CD8-positive, alpha-beta memory T cell (primary cell): ENCODE results near the gene KPNB1. TPM values are rescaled to one million over a fixed set of nuclear protein-coding genes. Genes with fewer than 3 reads are reported as not detected.

Experiments
- CTCF ChIA-PET: fragments of 350-600 bp; sonication (Branson Sonifier 250); formaldehyde crosslinking; loops from one replicate; lab custom pipeline; 2021; ENCODE audit warnings: antibody characterized with exemption; lab: Charles Lee
- POLR2A ChIA-PET: fragments of 350-600 bp; sonication (Branson Sonifier 250); formaldehyde crosslinking; loops from one replicate; lab custom pipeline; 2021; ENCODE audit warnings: antibody characterized with exemption; lab: Charles Lee
- DNase-seq, 5 donors: peaks; one replicate each; pipeline versions ENCODE4 v3.0.0 to v3.0.0-alpha.2; 2020 to 2022; ENCODE audit warnings: mixed read lengths in 1 of 5
- H3K27ac ChIP-seq: one replicate; pipeline ENCODE4 v1.7.0; 2013; ENCODE audit warnings: low read depth, mild to moderate bottlenecking, low read length, moderate library complexity
- H3K27me3 ChIP-seq: 2 replicates; pipeline ENCODE4 v1.7.0; 2013; ENCODE audit warnings: low read length, mild to moderate bottlenecking; ENCODE audit not compliant: insufficient read depth, poor library complexity, severe bottlenecking
- H3K36me3 ChIP-seq: 2 replicates; pipeline ENCODE4 v1.7.0; 2013; ENCODE audit warnings: mild to moderate bottlenecking, low read length, moderate library complexity; ENCODE audit not compliant: insufficient read depth
- H3K4me1 ChIP-seq: 2 replicates; pipeline ENCODE4 v1.7.0; 2013; ENCODE audit warnings: mild to moderate bottlenecking, low read length, moderate library complexity; ENCODE audit not compliant: insufficient read depth
- H3K4me3 ChIP-seq: 2 replicates; pipeline ENCODE4 v1.7.0; 2013; ENCODE audit warnings: mild to moderate bottlenecking, low read length
- H3K9me3 ChIP-seq: 2 replicates; pipeline ENCODE4 v1.7.0; 2013; ENCODE audit warnings: mild to moderate bottlenecking, low read length
- H3K27ac Mint-ChIP-seq, 8 donors: one replicate each; pipeline ENCODE4 v1.8.0; 2020 to 2021; ENCODE audit warnings: mixed read lengths in 8 of 8, mild to moderate bottlenecking in 6 of 8, inconsistent platforms in 3 of 8, moderate library complexity in 3 of 8
- H3K27me3 Mint-ChIP-seq, 2 donors: one replicate each; pipeline ENCODE4 v1.8.0; 2020 to 2021; ENCODE audit warnings: mixed read lengths in 2 of 2, mild to moderate bottlenecking in 1 of 2, moderate library complexity in 1 of 2
- H3K36me3 Mint-ChIP-seq, 3 donors: one replicate each; pipeline ENCODE4 v1.8.0; 2020 to 2021; ENCODE audit warnings: mixed read lengths in 3 of 3, inconsistent platforms in 1 of 3, mild to moderate bottlenecking in 1 of 3
- H3K4me1 Mint-ChIP-seq, 3 donors: one replicate each; pipeline ENCODE4 v1.8.0; 2020 to 2021; ENCODE audit warnings: mixed read lengths in 3 of 3, inconsistent platforms in 1 of 3, mild to moderate bottlenecking in 1 of 3
- H3K4me3 Mint-ChIP-seq, 7 donors: one replicate each; pipeline ENCODE4 v1.8.0; 2020 to 2021; ENCODE audit warnings: mixed read lengths in 7 of 7, mild to moderate bottlenecking in 6 of 7, moderate library complexity in 4 of 7, inconsistent platforms in 2 of 7
- H3K9me3 Mint-ChIP-seq, 5 donors: one replicate each; pipeline ENCODE4 v1.8.0; 2020 to 2022; ENCODE audit warnings: mixed read lengths in 5 of 5, mild to moderate bottlenecking in 3 of 5, moderate library complexity in 2 of 5, inconsistent platforms in 1 of 5
- polyA plus RNA-seq: library from polyadenylated mRNA; unstranded; fragments of 300-500 nt; fragmentation: Illumina TruSeq; gene quantifications from one replicate; pipeline ENCODE4 v1.2.3, GENCODE V29; 2021
- total RNA-seq, 2 experiments: library from RNA; stranded (reverse); gene quantifications; one replicate each; pipeline ENCODE4 v1.2.3, GENCODE V29; 2021

The KPNB1 gene
- total and polyA plus RNA-seq, 3 experiments from 2014 or later: 35.9 to 915 (median 907) TPM

DNA sequence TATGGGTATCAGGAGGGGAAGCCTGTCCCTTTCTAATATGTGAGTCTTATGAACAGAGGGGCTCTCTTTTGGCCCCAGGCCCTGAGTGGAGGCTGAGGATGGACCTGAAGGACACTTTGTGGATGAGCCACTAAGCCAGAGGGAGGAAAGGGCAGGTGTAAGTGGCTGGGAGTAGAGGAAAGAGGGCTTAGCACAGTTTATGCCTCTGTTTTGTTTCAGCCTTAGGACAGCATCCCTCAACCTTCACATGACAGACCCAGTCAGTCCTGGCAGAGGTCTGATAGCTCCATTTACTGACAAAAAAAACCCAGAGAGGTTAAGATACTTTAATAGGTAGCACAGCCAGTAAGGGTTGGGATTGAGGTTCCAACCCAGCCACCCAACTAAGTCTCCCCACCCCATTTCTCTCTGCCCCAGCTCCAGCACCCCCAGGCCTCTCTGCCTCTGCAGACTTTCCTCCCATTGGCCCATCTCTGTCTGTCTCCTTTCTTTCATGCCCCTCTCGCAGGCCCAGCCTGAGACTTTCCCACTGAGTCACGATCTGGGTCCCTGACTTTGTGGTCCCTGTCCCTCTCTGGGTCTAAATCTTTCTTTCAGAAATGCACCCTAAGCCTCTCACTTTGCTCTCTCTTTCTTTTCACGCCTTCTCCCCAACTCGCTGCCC is 78.6 kb downstream of the KPNB1 start:
- Histone ChIP-seq H3K27me3 (no peaks in the 10 kb centered on the region), H3K9me3 (no peaks in the 10 kb centered on the region), H3K27ac (no peak overlapping the region), H3K4me1 (peaks cover 56% of the 10 kb centered on the region), H3K36me3 (no peaks in the 10 kb centered on the region), H3K4me3 (no peak overlapping the region)
- H3K27ac Mint-ChIP-seq: peak overlapping the region in 7 of 8 donors; percentile 44 to 86 (median 79)
- H3K9me3 Mint-ChIP-seq: no peaks in the 10 kb centered on the region
- peaks cover 62 to 68% (median 67%) of the 10 kb centered on the region in 3 donors for H3K4me1 Mint-ChIP-seq
- H3K36me3 Mint-ChIP-seq: no peaks in the 10 kb centered on the region
- H3K27me3 Mint-ChIP-seq: peaks cover 3 to 4% of the 10 kb centered on the region in 2 donors
- H3K4me3 Mint-ChIP-seq: peak overlapping the region in 4 of 7 donors; percentile 12 to 80 (median 28)
- CTCF ChIA-PET: interaction anchor here (1.4 to 1.7 kb wide), 2 partner anchors 10 to 28 kb away, joined by 3 to 6 read pairs; no protein-coding TSS in a partner anchor
- POLR2A ChIA-PET: no interaction called here
- DNase-seq: no peak

DNA sequence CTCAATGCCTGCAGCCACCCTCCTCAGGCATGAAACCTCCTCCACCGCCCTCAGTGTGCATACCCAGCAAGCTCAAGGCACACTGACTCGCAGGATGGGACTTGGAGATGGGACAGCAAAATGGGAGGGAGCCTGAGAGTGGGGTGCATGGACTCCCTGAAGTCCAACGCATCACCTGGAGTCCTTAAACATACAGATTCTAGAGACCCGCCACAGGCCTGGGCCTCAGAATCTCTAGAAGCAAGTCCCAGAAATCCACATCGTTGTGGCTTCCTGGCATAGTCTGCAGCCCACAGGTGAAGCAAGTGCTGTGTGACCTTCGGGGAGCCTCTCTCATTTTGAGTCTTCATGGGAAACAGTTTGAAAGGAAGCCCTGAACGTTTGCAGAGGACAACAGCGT is 79.8 kb downstream of the KPNB1 start:
- peaks cover 61 to 69% (median 67%) of the 10 kb centered on the region in 3 donors for H3K4me1 Mint-ChIP-seq
- H3K4me3 ChIP-seq: no peak overlapping the region
- no peak for DNase-seq
- H3K36me3 ChIP-seq: no peaks in the 10 kb centered on the region
- H3K9me3 ChIP-seq: no peaks in the 10 kb centered on the region
- ChIA-PET POLR2A (no interaction called here), CTCF (interaction anchor here (1.7 to 4.7 kb wide), 3 partner anchors 11 to 30 kb away, joined by 5 to 67 read pairs (median 6); no protein-coding TSS in a partner anchor)
- H3K27ac Mint-ChIP-seq: peak overlapping the region in 7 of 8 donors; percentile 44 to 98 (median 86)
- peak overlapping the region in 6 of 7 donors; percentile 12 to 72 (median 51) for H3K4me3 Mint-ChIP-seq
- peaks cover 0 to 2% (median 0%) of the 10 kb centered on the region in 5 donors for H3K9me3 Mint-ChIP-seq
- no peak overlapping the region for H3K27ac ChIP-seq
- peaks cover 3 to 4% of the 10 kb centered on the region in 2 donors for H3K27me3 Mint-ChIP-seq
- no peaks in the 10 kb centered on the region for H3K27me3 ChIP-seq
- H3K36me3 Mint-ChIP-seq: peaks cover 0 to 7% (median 5%) of the 10 kb centered on the region in 3 donors
- H3K4me1 ChIP-seq: peaks cover 56% of the 10 kb centered on the region

DNA sequence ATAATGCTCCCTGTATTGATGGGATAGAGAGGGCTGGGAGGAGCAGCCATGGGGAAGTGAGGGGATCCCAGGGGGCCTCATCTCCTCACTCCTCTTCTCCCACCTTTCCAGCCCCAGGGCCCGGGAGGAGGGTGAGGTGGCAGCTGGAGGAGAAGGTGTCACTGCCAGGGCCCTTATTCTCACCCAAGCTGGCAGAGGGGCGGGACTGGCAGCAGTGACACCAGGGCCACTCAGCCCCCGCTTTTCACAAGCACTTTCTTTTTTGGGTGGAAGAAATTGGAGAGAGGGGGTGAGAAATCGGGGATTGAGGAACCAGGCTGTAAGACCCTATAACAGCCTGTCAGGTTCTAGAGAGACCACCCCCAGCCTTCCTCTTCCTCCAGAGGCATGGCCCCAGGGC is 81.0 kb downstream of the KPNB1 start:
- H3K4me3 Mint-ChIP-seq: peak overlapping the region in 5 of 7 donors; percentile 16 to 88 (median 54)
- no peaks in the 10 kb centered on the region for H3K9me3 ChIP-seq
- H3K36me3 Mint-ChIP-seq: peaks cover 0 to 14% (median 5%) of the 10 kb centered on the region in 3 donors
- H3K4me1 Mint-ChIP-seq: peaks cover 53 to 72% (median 69%) of the 10 kb centered on the region in 3 donors
- H3K9me3 Mint-ChIP-seq: peaks cover 0 to 2% (median 0%) of the 10 kb centered on the region in 5 donors
- CTCF ChIA-PET: interaction anchor here (1.8 to 4.7 kb wide), 4 partner anchors 9 to 31 kb away, joined by 5 to 67 read pairs (median 18); no protein-coding TSS in a partner anchor
- no peak for DNase-seq
- peaks cover 3 to 4% of the 10 kb centered on the region in 2 donors for H3K27me3 Mint-ChIP-seq
- H3K4me3 ChIP-seq: no peak overlapping the region
- peaks cover 51% of the 10 kb centered on the region for H3K4me1 ChIP-seq
- H3K27ac Mint-ChIP-seq: peak overlapping the region in 7 of 8 donors; percentile 86 to 98 (median 91)
- no peaks in the 10 kb centered on the region for H3K36me3 ChIP-seq
- POLR2A ChIA-PET: no interaction called here
- H3K27me3 ChIP-seq: no peaks in the 10 kb centered on the region
- H3K27ac ChIP-seq: no peak overlapping the region

GRCh38 chr17:47731396-47731795 is 81.7 kb downstream of the KPNB1 start:
- ChIA-PET CTCF (interaction anchor here (1.1 to 4.7 kb wide), 6 partner anchors 10 to 38 kb away, joined by 3 to 67 read pairs (median 14); partner anchors contain the start of gene TBKBP1), POLR2A (interaction anchor here (0.6 kb wide), 1 partner anchor 81 kb away, joined by 3 read pairs; no protein-coding TSS in a partner anchor)
- peaks cover 53 to 72% (median 68%) of the 10 kb centered on the region in 3 donors for H3K4me1 Mint-ChIP-seq
- Histone ChIP-seq H3K9me3 (no peaks in the 10 kb centered on the region), H3K36me3 (no peaks in the 10 kb centered on the region), H3K27ac (no peak overlapping the region), H3K27me3 (no peaks in the 10 kb centered on the region), H3K4me1 (peaks cover 49% of the 10 kb centered on the region), H3K4me3 (no peak overlapping the region)
- peaks cover 0 to 2% (median 0%) of the 10 kb centered on the region in 5 donors for H3K9me3 Mint-ChIP-seq
- no peak for DNase-seq
- H3K4me3 Mint-ChIP-seq: peak overlapping the region in 5 of 7 donors; percentile 41 to 96 (median 85)
- peaks cover 0 to 14% (median 5%) of the 10 kb centered on the region in 3 donors for H3K36me3 Mint-ChIP-seq
- H3K27ac Mint-ChIP-seq: peak overlapping the region; percentile 25 to 98 (median 91)
- H3K27me3 Mint-ChIP-seq: peaks cover 1 to 3% of the 10 kb centered on the region in 2 donors

DNA sequence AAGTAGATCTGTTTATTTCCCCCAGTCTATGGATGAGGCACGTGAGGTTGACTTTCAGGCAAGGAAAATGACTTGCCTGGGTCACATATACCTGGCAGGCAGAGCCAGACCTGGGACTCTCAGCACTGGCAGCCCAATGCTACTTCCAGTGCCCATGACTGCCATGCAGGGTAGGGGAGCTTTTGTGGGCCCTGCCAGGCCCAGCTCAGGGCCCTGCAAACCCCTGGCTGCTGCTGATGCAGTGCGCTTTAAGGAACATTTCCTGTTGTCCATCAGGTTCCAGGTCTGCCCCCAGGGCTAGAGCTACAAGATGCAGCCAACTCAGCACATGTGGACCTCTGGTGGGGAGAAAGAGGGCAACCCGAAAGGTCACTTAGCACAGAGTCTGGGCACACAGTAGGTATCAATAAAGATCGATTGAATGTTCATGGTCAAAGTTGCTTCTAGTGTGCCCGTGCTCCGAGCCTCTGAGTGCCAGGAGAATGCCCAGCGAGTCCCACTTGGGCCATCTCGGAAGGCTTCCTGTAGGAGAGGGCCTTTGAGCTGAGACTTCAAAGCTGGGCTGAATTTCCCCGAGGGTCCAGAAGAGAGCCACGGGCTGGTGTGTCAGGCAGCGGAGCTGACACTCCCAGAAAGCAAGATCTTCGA is 82.8 kb downstream of the KPNB1 start:
- POLR2A ChIA-PET: interaction anchor here (0.6 to 2.0 kb wide), 18 partner anchors 9 to 89 kb away, joined by 3 to 21 read pairs (median 5); partner anchors contain the start of genes KPNB1, OSBPL7 and TBKBP1

DNA sequence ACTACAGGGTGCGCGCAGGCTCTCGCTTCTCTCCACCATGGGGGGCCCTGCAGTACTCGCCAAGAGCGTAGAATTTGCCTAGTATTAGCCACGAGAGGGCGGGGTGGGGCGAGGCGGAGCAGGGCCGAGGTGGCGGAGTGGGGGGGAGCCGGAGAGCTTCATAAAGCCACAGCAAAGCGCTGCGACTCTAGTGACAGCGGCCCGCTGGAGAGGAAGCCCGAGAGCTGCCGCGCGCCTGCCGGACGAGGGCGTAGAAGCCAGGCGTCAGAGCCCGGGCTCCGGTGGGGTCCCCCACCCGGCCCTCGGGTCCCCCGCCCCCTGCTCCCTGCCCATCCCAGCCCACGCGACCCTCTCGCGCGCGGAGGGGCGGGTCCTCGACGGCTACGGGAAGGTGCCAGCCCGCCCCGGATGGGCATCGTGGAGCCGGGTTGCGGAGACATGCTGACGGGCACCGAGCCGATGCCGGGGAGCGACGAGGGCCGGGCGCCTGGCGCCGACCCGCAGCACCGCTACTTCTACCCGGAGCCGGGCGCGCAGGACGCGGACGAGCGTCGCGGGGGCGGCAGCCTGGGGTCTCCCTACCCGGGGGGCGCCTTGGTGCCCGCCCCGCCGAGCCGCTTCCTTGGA is 83.4 kb downstream of the KPNB1 start, which contains the start of gene TBX21:
TSS of gene TBX21 (plus strand) at position 190 of the 627 bp plus-strand sequence. CDS start at position 409, 219 bp downstream.
- H3K36me3 Mint-ChIP-seq: peaks cover 0 to 14% (median 5%) of the 10 kb centered on the region in 3 donors
- H3K4me1 ChIP-seq: peaks cover 40% of the 10 kb centered on the region
- H3K36me3 ChIP-seq: no peaks in the 10 kb centered on the region
- peaks cover 0 to 2% (median 0%) of the 10 kb centered on the region in 5 donors for H3K9me3 Mint-ChIP-seq
- H3K4me1 Mint-ChIP-seq: peaks cover 56 to 73% (median 67%) of the 10 kb centered on the region in 3 donors
- ChIA-PET POLR2A (interaction anchor here (0.6 to 2.1 kb wide), 20 partner anchors 9 to 84 kb away, joined by 3 to 21 read pairs (median 5); partner anchors contain the start of genes KPNB1 and TBKBP1), CTCF (interaction anchor here (0.6 to 4.7 kb wide), 30 partner anchors 9 to 96 kb away, joined by 3 to 67 read pairs (median 5); partner anchors contain the start of genes KPNB1 and TBKBP1)
- peak within 1 kb of the TSS; percentile 72 for H3K4me3 ChIP-seq
- no peaks in the 10 kb centered on the region for H3K27me3 ChIP-seq
- H3K27ac ChIP-seq: peak within 1 kb of the TSS; percentile 82
- DNase-seq: peak; percentile 74 to 95 (median 88)
- H3K27me3 Mint-ChIP-seq: peaks cover 0 to under 1% of the 10 kb centered on the region in 2 donors
- peak within 1 kb of the TSS; percentile 92 to 99 (median 99) for H3K27ac Mint-ChIP-seq
- peak within 1 kb of the TSS; percentile 96 to 100 (median 99) for H3K4me3 Mint-ChIP-seq
- no peaks in the 10 kb centered on the region for H3K9me3 ChIP-seq

More for the DNA sequence above, 82.8 kb downstream of the KPNB1 start:
- Mint-ChIP-seq H3K9me3 (peaks cover 0 to 2% (median 0%) of the 10 kb centered on the region in 5 donors), H3K27me3 (peaks cover 0 to 1% of the 10 kb centered on the region in 2 donors), H3K36me3 (peaks cover 0 to 14% (median 5%) of the 10 kb centered on the region in 3 donors), H3K27ac (peak overlapping the region; percentile 76 to 98 (median 91)), H3K4me3 (peak overlapping the region; percentile 75 to 96 (median 85)), H3K4me1 (peaks cover 54 to 73% (median 69%) of the 10 kb centered on the region in 3 donors)
- DNase-seq: no peak
- peak overlapping the region; percentile 57 for H3K4me3 ChIP-seq
- no peaks in the 10 kb centered on the region for H3K9me3 ChIP-seq
- CTCF ChIA-PET: interaction anchor here (0.8 to 4.7 kb wide), 30 partner anchors 9 to 96 kb away, joined by 3 to 67 read pairs (median 5); partner anchors contain the start of genes KPNB1 and TBKBP1
- peaks cover 46% of the 10 kb centered on the region for H3K4me1 ChIP-seq
- no peaks in the 10 kb centered on the region for H3K36me3 ChIP-seq
- H3K27me3 ChIP-seq: no peaks in the 10 kb centered on the region
- peak overlapping the region; percentile 38 for H3K27ac ChIP-seq
